Measurements from ENCODE around the gene SMAD7. TPM values are rescaled to one million over a fixed set of nuclear protein-coding genes. Genes with fewer than 3 reads are reported as not detected.

SMAD7 gene
- polyA plus RNA-seq (ENCODE audit: insufficient read depth in 1 of 5, insufficient read length in 5 of 5, low replicate concordance in 1 of 5) = 10 to 100 TPM; 44.9 to 68.8 (median 66.3) TPM
- long read RNA-seq, donor 1, full-length matches to known transcripts = 35 of 75 reads
- long read RNA-seq, donor 1, partial matches to known transcripts = 40 of 75 reads
- long read RNA-seq, donor 1, other reads (novel, unspliced or antisense) = 0 of 75 reads
- long read RNA-seq, donor 2, full-length matches to known transcripts = 17 of 17 reads
- long read RNA-seq, donor 2, partial matches to known transcripts = 0 of 17 reads
- long read RNA-seq, donor 2, other reads (novel, unspliced or antisense) = 0 of 17 reads
- long read RNA-seq, donor 3, full-length matches to known transcripts = 6 of 6 reads
- long read RNA-seq, donor 3, partial matches to known transcripts = 0 of 6 reads
- long read RNA-seq, donor 3, other reads (novel, unspliced or antisense) = 0 of 6 reads
- long read RNA-seq, donor 4, full-length matches to known transcripts = 12 of 12 reads
- long read RNA-seq, donor 4, partial matches to known transcripts = 0 of 12 reads
- long read RNA-seq, donor 4, other reads (novel, unspliced or antisense) = 0 of 12 reads
- long read RNA-seq, donor 5, full-length matches to known transcripts = 9 of 9 reads
- long read RNA-seq, donor 5, partial matches to known transcripts = 0 of 9 reads
- long read RNA-seq, donor 5, other reads (novel, unspliced or antisense) = 0 of 9 reads
- long read RNA-seq, donor 6, full-length matches to known transcripts = 16 of 16 reads
- long read RNA-seq, donor 6, partial matches to known transcripts = 0 of 16 reads
- long read RNA-seq, donor 6, other reads (novel, unspliced or antisense) = 0 of 16 reads
- long read RNA-seq, donor 7, full-length matches to known transcripts = 13 of 13 reads
- long read RNA-seq, donor 7, partial matches to known transcripts = 0 of 13 reads
- long read RNA-seq, donor 7, other reads (novel, unspliced or antisense) = 0 of 13 reads
- long read RNA-seq, donor 8, full-length matches to known transcripts = 5 of 5 reads
- long read RNA-seq, donor 8, partial matches to known transcripts = 0 of 5 reads
- long read RNA-seq, donor 8, other reads (novel, unspliced or antisense) = 0 of 5 reads

- no peak for DNase-seq
Observed at GRCh38 chr18:48950536-48951447, at the start of gene SMAD7. SMAD7 (minus strand) TSS chr18:48950965; CDS start chr18:48950424, 541 bp downstream.

GRCh38 chr18:48999569-48999968 is 48.8 kb upstream of the SMAD7 start:
- no peak for DNase-seq

GRCh38 chr18:48997985-48998831 is 47.4 kb upstream of the SMAD7 start:
- no peak for DNase-seq

GRCh38 chr18:48997681-48997984 is 46.9 kb upstream of the SMAD7 start:
- DNase-seq = no peak

GRCh38 chr18:48996901-48997463 is 46.2 kb upstream of the SMAD7 start:
- DNase-seq = no peak

- no peak for DNase-seq
Observed at GRCh38 chr18:48996041-48996440, 45.3 kb upstream of the SMAD7 start.

GRCh38 chr18:48994926-48995835 is 44.4 kb upstream of the SMAD7 start:
- no peak for DNase-seq

- DNase-seq = peak in 1 of 2 donors; percentile 74
Observed at GRCh38 chr18:48994044-48994651, 43.4 kb upstream of the SMAD7 start.

GRCh38 chr18:48993586-48993985 is 42.8 kb upstream of the SMAD7 start:
- no peak for DNase-seq

GRCh38 chr18:48992791-48993555 is 42.2 kb upstream of the SMAD7 start:
- no peak for DNase-seq

- DNase-seq = no peak
Observed at GRCh38 chr18:48992133-48992532, 41.4 kb upstream of the SMAD7 start.

- no peak for DNase-seq
Observed at GRCh38 chr18:48991676-48992075, 40.9 kb upstream of the SMAD7 start.

- no peak for DNase-seq
Observed at GRCh38 chr18:48991319-48991660, 40.5 kb upstream of the SMAD7 start.

GRCh38 chr18:48990481-48991318 is 39.9 kb upstream of the SMAD7 start:
- DNase-seq = no peak

- DNase-seq = no peak
Observed at GRCh38 chr18:48989304-48990303, 38.8 kb upstream of the SMAD7 start.

All from right lung (tissue), 10 donors.